Middle frontal gyrus (tissue), 1 donor: ENCODE results near the gene HINT3.
"Not testable (repeated sequence)": the region's sequence is repeated elsewhere in the genome, so short reads cannot be mapped to it uniquely, and the experiment has no call there.

Source experiments
- DNase-seq: peaks from one replicate; pipeline ENCODE4 v3.0.0-alpha.2; 2015; ENCODE audit warnings: low spot score; ENCODE audit errors: extremely low spot score

HINT3 gene

DNA sequence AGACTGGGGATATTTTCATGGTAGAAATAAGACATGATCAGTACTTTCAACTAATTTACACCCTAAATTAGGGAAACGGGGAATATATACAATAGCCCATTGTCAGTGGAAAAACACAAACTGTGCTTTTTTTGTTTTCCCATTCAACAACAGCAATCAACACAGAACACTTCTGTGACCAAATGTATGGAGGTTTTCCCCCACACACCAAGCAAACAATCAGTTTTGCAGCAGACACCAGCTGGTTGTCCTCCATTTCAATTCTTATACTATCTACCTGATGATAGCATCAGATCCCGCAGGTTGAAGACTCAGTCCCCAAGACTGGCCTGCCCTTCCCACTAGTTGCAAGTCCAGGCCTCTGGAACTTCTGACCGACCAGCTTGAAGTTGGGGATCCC is 4.5 kb downstream of the HINT3 start:
- DNase-seq, result no peak

- DNase-seq, result no peak
Observed at GRCh38 chr6:125962900-125963497, 6.4 kb downstream of the HINT3 start.

DNA sequence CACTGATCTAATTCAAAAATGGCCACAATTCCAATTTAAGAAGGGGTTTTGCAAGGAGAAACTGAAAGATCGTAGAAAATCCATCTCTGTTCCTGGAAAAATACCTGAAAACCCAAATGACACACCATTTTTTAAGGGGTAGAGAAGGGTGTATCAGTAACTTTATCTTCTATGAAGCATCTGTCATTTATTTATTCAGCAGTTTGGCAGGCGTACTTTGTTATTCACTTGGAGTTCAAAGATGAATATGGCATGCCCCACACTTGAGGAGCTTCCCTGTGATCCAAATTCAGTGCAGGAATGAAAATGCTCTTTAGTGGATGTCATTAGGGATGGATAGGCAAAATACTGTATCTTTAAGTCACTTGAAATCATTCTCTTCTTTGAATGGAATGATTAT is 7.2 kb downstream of the HINT3 start:
- DNase-seq, result no peak

GRCh38 chr6:125966569-125966968 is 10.0 kb downstream of the HINT3 start:
- DNase-seq, result no peak

DNA sequence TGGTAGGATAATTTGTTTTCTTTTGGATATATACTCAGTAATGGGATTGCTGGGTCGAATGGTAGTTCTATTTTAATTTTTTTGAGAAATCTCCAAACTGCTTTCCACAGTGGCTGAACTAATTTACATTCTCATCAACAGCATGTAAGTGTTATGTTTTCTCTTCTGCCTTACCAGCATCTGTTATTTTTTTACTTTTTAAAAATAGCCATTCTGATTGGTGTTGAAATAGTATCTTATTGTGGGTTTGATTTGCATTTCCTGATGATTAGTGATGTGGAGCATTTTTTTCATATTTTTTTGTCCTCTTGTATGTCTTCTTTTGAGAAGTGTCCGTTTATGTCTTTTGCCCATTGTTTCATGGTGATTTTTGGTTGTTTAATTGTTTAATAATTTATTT is 11.9 kb downstream of the HINT3 start:
- no peak for DNase-seq

- DNase-seq, result no peak
Observed at GRCh38 chr6:125970760-125971159, 14.2 kb downstream of the HINT3 start.

DNA sequence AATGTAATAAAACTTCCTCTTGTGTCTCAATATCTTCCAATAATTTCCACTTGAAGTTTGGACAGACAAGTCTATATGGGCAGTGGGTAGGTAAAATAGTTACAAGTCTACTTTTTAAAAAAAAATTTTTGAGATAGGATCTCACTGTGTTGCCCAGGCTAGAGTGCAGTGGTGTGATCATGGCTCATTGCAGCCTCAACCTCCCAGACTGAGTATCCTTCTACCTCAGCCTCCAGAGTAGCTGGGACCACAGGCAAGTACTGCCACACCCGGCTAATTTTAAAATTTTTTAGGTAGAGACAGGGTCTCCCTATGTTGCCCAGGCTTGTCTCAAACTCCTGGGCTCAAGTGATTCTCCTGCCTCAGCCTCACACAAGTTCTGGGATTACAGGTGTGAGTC is 15.9 kb downstream of the HINT3 start:
- DNase-seq, result not testable (repeated sequence)

DNA sequence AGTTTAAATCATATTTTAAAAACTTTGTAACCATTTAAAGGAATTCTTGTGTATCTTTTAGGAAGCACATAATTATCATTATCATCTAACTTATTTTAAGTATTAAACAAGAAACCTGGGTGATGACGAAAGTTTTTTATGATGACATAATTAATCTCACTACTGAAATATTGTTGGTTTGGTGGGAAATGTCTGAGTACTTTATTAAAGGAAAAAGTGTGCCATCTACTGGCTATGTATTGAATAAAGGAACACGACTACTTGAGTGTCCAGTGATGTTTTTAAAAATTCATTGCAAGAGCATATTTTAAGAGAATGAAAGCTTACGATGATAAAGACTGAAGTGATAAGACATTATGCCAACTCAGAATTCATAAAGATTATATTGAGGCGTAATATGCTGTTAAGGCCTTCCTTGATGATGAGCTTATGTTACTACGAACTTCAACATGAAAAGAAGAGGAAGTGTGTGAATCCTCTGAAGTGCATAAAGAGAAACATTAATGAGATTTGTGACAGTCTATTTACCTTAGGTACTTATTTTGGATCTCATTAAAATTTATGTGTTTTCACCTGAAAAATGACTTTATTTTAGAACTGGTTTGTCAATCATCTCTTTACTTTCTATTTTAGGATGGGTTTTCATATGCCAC is 17.8 kb downstream of the HINT3 start:
- DNase-seq, result peak; percentile 60

DNA sequence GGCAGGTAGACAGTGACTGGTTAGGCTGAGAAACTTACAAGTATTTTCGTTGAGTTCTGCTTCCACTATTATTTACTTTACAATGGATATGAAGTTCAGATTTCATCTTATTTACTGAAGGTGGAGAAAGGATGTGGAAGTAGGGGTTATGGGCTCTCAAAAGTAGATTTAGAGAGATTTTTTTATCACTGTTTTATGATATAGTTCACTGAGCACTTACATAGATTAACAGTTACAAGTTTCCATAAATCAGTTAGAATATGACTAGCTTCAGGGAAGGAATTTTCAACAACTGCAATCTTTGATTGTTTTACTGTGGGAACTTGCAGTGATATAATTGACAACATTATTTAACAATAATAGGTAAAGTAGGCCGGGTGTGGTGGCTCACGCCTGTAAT is 22.5 kb downstream of the HINT3 start:
- no peak for DNase-seq

DNA sequence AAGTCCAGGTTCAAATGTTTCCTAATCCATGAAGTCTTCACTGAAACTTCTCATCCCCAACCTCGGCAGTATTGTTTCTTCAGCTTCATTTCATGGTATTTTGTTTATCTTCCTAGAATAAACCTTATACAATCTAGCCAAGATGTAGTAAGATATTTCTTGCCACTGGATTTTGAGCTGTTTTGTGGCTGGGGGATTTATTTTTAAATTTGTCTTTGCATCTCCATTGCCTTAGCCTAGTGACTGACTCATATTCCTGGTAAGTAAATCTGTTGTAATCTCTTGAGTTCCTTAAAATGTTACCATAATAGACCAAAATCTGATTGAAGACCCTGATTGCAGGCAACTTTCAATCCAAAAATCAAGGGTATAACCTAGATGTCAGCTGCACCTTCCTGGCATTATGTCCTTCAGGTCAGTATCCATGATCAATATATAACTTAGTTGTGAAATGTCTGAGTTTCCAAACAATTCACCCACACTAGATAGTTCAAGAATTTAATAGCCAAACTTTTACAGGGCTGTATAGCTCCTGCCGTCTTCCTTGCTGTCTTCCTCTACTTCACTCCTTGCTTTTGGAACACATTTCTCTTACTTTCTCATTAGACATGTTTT is 25.1 kb downstream of the HINT3 start:
- no peak for DNase-seq

- DNase-seq, result no peak
Observed at GRCh38 chr6:125983246-125983945, 26.8 kb downstream of the HINT3 start.

DNA sequence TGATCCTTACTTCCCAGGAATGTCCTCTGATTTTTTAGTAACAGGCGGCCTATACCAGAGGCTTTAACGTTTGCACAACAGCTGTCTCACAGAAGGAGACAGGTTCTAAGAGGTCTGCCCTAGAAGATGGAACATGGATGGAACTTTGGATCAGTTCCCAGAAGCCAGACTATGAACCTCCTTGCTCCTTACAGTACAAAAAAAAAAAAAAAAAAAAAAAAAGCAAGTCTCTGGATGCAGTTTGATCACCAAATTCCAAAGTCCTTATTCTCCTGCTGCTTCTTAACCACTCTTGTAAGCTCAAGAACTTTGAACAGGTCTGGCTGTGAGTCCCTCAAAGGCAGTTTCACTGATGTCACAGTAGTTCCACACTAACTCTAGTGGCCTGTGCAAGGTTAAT is 27.7 kb downstream of the HINT3 start:
- no peak for DNase-seq

DNA sequence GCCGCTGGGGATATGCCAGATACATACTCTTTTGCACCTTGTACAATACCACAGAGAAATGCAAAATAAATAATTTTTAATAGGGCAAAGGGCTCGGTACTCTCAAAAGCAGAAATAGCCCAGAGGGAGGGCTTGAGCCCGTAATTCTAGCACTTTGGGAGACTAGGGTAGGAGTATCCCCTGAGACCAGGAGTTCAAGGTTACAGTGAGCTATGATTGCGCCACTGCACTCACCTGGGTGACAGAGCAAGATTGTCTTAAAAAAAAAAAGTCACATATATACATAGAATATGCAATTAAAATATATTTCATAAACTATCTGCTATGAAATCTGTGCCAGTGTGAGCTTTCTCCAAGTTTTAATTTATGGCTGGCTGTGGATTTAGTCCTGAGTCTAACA is 29.0 kb downstream of the HINT3 start:
- DNase-seq, result no peak

GRCh38 chr6:125985979-125986300 is 29.4 kb downstream of the HINT3 start:
- no peak for DNase-seq

DNA sequence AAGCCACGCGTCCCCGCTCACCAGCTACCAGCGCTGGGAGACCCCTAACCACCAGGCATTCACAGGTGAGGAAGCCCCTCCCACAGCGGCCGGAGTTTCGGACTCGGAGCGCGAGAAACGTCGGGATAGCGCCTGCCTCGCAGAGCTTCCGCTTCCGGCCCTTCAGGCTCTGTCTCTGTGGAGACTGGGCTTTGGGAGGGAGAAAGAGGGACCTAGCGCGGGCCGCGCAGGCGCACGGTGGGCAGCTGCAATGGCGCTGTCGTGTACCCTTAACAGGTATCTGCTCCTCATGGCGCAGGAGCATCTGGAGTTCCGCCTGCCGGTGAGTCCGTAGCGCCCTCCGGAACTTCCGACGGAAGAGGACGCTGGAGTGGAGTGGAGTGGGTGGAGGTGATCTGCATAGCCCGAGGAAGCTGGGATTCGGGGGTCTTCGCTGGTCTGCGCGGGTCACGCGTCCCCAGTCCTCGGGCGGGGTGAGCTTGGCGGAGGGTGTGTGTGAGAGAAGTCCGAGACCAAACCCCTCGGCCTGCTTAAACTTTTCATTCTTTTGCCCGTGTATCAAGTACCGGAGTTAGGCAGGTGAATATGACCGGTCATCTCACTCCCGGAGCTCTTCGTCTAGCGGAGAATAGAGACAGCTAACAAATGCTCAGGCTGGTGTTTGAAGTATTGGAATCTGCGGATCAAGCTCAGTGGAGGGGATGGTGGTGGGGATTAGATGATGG is 29.9 kb downstream of the HINT3 start, which contains the start of gene TRMT11:
TSS of gene TRMT11 (plus strand) at position 240 of the 725 bp plus-strand sequence. CDS start at position 251, 11 bp downstream.
- peak; percentile 82 for DNase-seq

DNA sequence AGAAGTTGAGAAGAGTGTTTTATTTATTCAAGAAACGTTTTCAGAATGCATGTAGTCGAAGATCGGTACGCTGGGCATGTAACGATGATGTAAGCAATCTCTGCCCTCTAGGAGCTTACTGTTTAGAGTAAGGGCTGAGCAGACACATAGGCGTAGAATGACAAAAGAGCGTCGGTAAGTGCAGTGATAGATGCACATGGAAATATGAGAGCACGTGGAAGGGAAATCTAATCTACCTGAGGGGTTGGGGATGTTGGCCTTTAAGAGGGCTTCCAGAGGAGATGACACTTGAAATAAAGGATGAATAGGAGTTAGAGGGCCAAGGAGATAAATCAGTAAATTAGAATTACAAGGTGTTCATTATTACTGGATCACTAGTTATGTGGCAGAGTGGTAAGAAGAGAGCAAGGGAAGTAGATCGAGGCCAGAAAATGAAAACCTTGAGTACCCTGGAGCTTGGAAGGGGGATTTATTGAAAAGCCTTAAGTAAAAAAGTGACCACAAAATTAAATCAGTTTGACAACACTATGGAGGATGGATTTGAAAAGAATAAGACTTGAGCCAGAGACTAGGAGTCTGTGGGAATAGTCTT is 30.6 kb downstream of the HINT3 start:
- no peak for DNase-seq

GRCh38 chr6:125988280-125988679 is 31.7 kb downstream of the HINT3 start:
- DNase-seq, result no peak

GRCh38 chr6:125989631-125990030 is 33.1 kb downstream of the HINT3 start:
- DNase-seq, result no peak

- no peak for DNase-seq
Observed at GRCh38 chr6:125991653-125992052, 35.1 kb downstream of the HINT3 start.

GRCh38 chr6:125994670-125995488 is 38.3 kb downstream of the HINT3 start:
- no peak for DNase-seq
